ENCODE measurements around the gene EDA2R.

Gene EDA2R, protein sequence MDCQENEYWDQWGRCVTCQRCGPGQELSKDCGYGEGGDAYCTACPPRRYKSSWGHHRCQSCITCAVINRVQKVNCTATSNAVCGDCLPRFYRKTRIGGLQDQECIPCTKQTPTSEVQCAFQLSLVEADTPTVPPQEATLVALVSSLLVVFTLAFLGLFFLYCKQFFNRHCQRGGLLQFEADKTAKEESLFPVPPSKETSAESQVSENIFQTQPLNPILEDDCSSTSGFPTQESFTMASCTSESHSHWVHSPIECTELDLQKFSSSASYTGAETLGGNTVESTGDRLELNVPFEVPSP

DNA sequence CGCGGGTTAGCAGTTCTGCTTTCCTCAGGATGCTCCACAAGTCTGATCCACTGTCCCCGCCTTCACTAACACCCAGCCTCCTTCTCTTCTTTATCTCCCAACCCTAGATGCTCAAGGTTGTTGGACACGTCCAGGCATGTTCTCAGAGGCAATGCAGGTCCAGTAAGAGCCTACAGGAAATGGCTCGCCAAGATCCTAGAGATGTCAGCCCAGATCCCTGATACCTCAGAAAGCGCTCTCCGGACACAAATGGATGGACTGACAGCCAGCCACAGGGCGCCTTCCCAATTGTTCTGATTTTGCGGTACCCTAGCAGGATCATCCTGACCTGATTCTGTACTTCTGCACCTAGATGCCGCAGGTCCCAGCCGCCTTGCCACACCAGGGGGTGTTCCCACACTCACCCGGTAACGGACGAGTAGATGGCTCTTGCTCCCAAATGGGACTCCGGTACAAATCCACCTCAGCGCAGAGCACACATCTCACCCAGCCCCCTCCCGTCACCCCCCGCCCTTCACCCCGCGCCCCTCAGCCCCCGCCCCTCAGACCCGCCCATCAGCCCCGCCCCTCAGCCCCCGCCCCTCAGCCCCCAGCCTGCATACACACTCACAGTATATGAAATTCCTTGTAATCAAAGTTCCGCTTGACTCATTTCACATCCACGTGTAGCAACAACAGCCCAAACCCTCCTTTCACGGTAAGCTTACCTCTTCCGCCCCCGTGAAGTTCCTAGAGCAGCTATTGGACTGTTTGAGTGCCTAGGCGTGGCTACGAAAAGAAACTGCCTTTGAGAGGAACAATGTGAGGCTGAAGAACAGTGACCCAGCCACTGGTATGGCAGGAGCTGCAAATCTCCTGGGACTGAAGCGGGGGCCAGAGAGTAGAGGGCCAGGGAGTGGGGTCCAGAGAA, at the start of gene EDA2R:
EDA2R (minus strand) TSS at position 488 of the 910 bp plus-strand sequence. CDS start 23,058 bp downstream, outside the sequence.
- peak; percentile 12 for DNase-seq

DNA sequence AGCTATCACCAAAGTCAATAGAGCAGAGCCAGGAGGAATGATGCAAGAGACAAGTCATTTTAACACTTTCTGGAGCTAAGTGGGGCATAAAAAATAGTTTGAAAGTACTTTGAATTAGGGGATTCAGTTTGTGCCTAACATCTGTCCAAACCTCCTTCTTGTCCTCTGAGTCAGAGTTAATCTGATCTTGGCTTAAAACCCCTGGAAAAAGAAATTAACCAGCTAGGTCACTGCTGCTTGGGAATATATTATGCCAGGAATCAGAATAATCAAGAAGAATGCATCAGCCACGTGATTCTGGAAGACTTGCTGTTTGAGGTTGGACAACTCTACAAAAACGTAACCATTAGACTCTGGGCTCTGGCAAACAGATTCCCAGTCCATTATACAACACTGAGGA, 45.3 kb upstream of the EDA2R start:
- DNase-seq = no peak

DNA sequence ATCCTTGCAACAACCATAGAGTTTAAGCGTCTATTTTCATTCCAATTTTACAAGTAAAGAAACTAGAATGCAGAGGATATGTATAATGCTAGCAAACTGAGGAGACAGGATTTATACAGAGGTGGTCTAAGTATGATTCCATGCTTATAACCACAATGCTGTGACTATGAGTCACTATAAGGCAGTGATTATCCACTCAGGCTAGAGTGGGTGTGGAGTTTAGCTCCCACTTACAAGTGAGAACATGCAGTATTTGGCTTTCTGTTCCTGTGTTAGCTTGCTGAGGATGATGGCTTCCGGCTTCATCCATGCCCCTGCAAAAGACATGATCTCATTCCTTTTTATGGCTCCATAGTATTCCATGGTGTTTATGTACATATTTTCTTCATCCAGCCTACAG, 41.6 kb upstream of the EDA2R start:
- no peak for DNase-seq

DNA sequence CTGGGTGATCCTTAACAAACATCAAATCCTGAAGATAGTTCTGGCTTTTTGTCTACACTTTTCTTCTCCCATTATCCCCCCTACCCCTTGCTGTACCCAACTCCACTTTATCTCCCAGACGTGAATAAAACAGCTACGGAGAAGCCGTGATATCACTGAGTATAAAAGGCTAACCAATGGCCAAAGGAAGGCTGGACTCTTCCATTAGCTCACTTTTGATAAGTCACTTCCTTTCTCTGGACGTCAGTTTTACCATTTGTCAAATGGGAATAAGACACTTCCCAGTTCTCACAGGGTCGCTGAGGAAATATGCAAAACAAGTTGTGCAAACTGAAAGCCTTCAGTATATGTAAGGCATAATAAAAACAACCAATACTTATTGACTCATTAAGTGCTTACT, 38.6 kb upstream of the EDA2R start:
- DNase-seq = no peak

DNA sequence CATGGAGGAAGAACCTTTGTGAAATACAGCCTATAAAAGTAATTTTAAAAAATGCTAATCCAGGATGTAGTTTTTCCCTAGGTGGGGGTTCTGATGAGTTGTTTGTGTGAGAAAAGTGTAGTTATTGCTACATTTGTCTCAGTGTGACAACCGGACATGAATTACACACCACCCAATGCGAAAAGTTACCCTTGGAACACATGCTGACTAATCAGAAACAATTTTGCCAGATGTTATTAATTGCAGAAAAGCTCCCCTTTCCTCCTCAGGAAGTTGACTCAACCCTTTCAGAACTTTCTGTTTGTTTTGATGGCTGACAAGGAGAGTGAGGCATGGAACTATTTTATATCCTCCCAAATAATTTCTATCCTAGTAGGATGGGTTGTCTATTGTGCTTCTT, 38.1 kb upstream of the EDA2R start:
- DNase-seq = no peak

DNA sequence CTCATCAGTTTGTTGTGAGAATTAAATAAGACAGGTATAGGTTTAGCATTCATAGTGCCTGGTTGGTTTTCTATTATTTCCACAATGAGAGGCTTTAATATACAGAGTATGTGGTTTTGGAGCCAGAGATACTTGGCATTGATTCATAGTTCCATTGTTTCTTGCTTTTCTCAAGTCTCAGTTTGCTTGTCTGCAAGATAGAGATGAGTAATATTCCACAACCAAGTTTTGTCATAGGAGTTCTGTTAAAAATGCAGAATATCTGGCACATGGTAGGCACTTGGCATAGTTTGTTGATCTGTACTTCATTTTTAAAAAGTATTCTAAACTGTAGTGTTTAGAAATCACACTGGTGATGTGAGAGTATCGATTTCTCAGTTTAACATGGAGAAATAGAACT, 37.5 kb upstream of the EDA2R start:
- no peak for DNase-seq

DNA sequence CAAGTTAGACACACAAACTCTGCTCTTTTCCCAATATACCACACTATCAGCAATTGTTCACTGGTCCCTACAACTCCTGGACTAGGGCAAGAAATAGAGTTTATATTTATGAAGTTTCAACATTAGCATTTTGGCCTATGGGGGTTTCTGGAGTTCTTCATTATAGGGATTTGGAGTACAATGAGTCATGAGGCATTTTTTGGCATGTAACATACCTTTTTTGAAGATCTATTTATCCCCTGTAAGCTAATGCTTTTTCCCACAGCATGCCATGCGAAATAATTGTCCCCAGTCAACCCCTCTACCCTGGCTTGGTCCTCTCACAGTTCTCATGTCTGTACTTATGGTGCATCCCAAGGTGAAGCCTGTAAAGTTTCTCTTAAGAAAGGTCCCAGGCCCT, 36.7 kb upstream of the EDA2R start:
- no peak for DNase-seq

DNA sequence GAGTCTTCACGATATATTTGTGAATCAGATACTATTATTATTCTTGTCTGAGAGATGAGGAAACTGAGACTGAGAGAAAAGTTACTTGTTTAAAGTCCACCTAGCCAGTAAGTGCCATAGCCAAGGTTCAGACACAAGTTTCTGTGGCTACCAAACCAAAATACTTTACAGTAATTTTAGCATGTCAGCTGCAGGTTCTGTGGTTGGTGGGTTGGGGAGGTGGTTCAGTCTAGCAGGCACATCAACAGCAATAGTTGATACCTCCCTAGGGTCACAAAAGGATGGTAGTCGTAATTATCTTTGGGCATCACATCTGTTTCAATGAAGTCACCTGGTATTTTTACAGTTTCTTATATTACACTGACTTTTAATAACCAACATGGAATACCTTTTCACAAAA, 35.6 kb upstream of the EDA2R start:
- DNase-seq = no peak

DNA sequence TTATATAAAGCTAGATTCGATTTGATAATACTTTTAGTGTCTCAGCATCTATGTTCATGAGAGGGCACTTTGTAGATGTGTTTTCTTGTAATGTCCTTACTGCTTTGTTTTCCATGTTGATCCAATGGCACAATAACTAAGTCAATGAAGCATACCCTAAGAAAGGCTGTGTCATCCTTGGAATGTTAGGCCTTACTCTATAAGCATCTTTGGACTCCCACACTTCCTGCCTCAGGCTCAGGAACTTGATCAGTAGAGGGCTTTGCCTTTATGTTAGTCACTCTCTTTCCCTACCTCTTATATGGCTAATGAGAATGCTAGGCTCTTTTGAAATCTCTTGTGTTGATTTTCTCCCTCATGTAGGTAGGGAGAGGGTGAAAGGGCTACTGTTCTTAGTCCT, 33.2 kb upstream of the EDA2R start:
- DNase-seq = no peak

DNA sequence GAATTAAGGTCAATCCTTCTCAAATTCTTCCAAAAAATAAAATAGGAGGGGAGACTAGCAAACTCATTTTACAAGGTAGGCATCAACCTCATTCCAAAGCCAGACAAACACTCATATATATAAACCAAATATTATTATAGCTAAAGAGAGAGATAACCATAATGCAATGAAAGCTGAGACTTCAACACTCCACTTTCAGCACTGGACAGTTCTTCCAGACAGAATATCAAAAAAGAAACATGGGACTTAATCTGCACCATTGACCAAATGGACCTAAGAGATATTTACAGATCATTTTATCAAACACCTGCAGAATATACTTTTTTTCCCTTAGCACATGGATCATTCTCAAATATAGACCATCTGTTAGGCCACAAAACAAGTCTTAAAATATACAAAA, 15.5 kb upstream of the EDA2R start:
- DNase-seq = no peak

DNA sequence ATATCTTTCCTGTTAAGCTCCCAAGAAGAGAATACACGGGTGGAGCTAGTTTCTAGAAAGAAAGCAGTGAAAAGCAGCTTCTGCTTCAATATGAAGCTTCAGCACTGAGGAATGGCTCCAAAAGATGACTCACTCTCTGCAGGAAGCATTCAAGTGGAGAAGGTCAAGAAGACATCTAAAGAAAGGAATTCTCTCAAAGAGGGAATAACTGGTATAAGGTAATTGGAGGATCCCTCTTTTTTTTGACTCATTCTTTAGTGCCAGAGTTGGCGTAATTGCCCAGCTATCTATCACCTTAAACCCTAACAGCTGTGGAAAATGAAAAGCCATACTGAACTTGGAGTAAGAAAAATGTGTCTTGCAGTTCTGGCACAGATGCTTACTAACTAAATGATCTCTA, 3.5 kb downstream of the EDA2R start:
- no peak for DNase-seq

DNA sequence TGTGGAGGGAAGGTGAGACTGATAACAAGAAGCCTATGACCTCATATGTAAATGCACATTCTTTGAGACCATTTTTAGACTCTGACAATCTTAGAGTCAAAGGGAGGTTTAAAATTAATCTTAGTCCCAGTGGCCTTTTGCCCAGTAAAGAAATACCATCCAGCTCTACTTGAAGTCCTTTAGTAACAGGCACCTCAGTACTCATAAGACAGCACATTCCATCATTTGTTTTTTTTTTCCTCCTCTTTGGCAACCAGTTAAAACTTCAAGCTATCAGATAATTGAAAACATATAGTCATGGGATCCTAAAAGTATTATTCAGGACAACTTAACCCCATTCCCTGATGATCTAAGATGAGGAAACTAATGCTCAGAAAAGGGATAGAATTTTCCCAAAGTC, 4.6 kb downstream of the EDA2R start:
- DNase-seq = no peak

DNA sequence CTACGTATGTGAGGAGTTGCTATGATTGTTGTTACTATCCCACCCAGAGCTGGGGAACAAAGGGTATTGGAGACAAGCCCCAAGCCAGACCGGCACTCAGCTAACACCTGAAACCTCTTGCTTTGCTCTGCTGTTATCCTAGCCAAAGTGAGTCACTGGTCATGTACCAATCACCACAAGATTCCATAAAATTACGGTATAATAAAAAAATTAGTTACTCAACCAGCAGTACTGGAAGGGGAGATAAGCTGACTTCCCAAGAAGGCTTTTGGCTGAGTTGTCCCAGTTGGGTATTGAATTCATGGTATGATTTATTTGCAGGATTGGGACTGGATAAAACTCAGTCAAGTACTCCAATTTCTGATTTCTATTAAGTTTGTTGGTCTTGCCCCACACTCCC, 5.3 kb downstream of the EDA2R start:
- no peak for DNase-seq

DNA sequence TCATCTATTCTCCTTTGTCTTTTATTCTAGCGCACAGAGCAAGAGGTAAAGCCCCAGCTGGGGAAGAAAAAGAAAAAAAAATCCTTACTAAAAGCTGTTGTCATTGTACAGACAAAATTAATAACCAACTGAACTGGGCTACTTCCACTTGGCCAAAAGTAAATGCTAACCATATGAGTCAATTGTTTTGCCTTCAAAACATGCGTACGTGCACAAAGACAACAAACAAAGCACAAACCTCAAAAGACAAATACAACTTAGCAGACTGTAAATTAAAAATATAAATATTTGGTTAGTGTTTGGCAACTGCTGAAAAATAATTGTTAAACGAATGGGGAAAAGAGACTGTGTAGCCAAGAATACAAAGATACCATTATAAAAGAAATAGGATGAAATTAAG, 5.9 kb downstream of the EDA2R start:
- no peak for DNase-seq

DNA sequence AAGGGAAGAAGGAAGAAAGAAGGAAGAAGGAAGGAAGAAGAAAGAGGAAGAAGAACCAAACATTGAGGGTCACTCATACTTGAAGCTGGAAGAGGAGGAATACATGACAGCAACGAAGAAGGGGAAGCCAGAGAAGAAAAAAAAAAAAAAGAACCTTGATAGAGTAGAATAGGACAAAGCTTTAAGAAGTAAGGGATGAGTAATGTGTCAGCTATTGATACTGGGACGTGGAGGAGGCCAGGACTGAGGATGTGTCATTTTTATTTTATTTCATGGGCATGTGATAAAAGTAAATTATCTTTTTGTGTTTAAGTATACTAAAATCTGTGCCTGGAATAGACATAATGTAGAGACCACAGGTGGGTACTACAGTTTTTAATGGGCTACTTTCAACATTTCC, 6.4 kb downstream of the EDA2R start:
- no peak for DNase-seq

DNA sequence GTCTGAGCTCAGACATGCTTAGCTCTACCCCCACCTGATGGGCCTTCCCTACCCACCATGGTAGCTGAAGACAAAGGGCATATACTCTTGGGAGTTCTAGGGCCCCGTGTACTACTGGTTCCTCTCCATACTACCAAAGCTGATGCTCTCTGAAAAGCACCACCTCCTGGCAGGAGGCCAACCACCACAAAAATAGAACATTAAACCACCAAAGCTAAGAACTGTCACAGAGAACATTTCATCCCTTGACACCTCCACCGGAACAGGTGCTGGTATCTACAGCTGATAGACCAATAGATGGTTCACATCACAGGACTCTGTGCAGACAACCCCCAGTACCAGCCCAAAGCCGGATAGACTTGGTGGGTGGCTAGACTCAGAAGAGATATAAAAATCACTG, 13.4 kb downstream of the EDA2R start:
- DNase-seq = no peak

DNA sequence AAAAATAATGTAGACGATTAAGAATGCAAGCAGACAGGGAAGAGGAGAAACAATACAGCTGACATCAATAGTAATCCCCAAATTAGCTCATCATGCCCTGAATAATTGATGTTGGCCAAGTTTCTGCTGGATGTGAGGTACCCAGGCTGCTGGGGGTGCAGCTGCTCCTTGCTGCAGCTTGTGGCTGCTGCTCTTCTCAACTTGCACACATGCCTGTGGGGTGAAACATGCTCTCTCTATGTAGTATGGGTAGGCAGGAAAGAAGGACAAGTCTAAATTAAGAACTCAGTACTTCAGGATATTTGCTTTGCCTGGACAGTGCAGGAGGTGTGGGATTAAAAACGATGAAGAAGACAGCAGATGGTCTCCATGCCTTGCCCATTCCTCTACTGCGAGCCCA, 16.7 kb downstream of the EDA2R start:
- no peak for DNase-seq

DNA sequence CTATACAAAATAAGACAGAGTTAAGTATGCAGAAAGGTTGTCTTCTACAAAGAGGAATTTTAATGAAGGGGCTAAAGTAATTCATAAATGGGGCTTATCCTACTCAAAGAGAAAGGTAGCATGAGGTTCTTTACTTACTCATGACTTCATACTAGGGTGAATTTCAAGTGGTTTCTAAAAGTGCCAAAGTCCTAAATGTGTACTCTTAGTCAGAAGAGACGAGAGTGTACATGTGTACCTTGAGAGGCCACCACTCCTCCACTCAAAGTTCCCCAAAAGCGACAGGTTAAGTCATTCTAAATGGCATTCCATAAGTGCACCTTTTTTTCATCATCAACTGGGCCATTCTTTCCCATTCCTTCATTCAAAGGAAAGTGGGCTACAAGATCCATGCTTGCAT, 21.9 kb downstream of the EDA2R start:
- DNase-seq = no peak

DNA sequence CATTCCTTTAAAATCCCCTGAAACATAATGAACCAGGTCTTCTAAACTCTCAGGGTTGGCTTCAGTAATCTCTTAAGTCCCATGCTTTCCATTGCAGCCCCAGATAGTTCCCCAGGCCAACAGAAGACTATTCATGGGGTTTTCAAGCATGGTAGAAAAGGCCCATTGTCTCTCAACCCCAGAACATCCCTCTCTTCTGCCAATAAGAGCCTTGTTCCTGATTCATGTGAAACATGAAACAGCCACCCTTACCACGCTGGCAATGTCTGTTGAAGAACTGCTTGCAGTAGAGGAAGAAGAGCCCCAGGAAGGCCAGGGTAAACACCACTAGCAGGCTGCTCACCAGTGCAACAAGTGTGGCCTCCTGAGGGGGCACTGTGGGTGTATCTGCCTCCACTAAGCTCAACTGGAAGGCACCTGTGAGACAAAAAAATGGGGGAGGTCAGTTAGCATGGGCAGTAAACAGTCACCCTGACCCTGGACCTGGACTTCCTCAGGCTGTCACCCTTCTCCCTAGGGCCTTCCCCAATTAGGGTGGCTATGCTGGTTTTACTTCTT, 36.4 kb downstream of the EDA2R start:
- DNase-seq = no peak

DNA sequence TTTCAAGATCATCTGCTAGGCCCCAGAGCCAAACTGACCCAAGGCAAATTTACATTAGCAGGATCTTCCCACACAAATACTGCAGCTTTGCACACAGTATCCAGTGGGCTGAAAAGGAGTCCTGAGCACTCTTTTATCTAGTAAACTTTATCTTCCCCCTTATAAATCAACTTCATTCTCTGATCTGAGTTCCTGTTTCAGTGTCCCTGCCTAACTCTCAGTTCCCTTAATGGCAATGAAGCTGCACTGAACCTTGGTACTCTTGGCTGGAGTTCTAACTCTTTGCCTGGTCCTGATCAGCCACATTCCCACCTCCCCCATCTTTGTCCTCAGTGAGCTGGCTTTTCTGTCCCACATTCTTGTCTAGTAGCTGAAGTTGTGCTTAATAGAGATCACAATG, 37.4 kb downstream of the EDA2R start:
- no peak for DNase-seq

DNA sequence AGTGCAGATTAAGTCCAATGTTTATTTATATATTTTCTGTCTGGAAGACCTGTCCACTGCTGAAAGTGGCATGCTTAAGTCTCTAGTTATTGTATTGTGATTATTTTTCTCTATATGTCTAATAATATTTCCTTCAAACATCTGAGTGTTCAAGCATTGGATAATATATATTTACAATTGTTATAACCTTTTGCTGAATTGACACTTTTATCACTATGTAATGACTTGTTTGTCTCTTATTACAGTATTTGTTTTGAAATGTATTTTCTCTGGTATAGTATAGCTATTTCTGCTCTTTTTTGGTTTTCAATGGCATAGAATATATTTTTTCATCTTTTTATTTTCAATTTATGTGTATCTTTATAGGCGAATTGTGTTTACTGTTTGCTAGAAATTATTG, 59.7 kb downstream of the EDA2R start:
- DNase-seq = no peak

DNA sequence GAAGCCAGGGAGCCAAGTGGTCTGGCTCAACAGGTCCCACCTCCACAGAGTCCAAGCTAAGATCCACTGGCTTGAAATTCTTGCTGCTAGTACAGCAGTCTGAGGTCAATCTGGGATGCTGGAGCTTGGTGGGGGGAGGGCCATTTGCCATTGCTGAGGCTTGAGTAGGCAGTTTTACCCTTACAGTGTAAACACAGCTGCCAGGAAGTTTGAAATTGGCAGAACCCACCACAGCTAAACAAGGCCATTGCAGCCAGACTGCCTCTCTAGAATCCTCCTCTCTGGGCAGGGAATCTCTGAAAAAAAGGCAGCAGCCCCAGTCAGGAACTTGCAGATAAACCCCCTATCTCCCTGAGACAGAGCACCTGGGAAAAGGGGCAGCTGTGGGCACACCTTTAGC, 84.9 kb downstream of the EDA2R start:
- DNase-seq = no peak

DNA sequence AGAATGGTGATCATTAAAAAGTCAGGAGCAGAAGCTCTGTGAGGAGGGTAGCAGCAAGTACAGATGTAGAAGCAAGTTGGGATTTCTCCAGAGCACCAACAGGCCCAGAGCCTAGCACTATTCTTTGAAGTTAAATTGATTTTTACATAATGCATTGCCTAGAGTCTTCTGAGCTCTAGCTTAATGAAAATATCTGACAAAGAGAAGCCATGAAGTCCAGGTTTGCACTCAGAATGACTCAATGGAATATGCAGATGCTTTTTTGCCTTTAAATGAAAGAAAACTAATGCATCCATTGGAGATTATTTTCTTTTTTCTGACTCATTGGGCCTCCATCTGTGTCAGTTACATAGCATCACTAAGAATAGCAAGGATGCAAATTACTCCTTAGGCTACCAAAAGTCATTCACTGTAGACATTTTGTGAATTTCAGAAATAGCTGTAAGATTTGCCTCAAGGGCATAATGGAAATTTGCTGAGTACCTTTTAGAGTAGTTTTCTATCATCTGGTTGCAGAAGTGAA, 91.0 kb downstream of the EDA2R start:
- no peak for DNase-seq
